SH-SY5Y (cell line): Measurements from ENCODE around the gene HM13.

ENCODE experiments used
- GATA2 ChIP-seq: IDR thresholded peaks from 2 replicates; pipeline ENCODE4 v1.6.1; 2011; ENCODE audit warnings: mild to moderate bottlenecking, low read depth, low read length
- GATA3 ChIP-seq: IDR thresholded peaks from 2 replicates; pipeline ENCODE4 v1.6.1; 2011; ENCODE audit warnings: low read depth, mild to moderate bottlenecking, low read length, moderate library complexity

DNA sequence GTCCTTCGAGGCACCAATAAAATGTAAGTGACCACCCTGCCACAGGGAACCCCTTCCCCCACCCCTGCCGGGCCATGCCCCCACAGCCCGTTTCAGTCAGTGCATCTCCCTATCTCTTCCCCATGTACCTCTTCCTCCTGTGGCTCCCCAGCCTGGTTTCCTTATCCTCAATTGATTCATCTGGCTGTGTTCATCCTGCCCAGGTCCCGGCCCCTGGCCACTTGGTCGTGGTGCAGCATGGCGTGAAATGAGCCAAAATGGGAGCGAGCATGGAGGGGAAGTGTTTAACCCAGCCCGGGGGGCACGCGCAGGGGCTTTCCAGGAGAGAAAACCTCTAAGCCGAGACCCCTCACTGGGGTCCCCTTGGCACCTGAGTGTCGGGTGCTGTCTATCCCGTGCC is 35.9 kb downstream of the HM13 start:
- TF ChIP-seq GATA2 (no peak), GATA3 (no peak)
